ENCODE measurements around the gene OPN4.
"Not testable (repeated sequence)": the region's sequence is repeated elsewhere in the genome, so short reads cannot be mapped to it uniquely, and the experiment has no call there.

Gene OPN4

GRCh38 chr10:86613096-86613495, 41.3 kb upstream of the OPN4 start:
- Histone ChIP-seq H2AFZ (no peak overlapping the region), H3K4me2 (ENCODE audit: low read length) (no peak overlapping the region), H3K79me2 (no peaks in the 10 kb centered on the region), H3K4me3 (ENCODE audit: low read depth, low read length) (no peak overlapping the region), H3K4me1 (no peaks in the 10 kb centered on the region), H3K27ac (no peak overlapping the region), H3K9me3 (ENCODE audit: control insufficient read depth, low read length) (no peaks in the 10 kb centered on the region), H3K27me3 (ENCODE audit: control insufficient read depth, insufficient read depth, low read length) (no peaks in the 10 kb centered on the region), H3K9ac (no peak overlapping the region), H3K36me3 (ENCODE audit: control insufficient read depth, insufficient read depth, low read length) (no peaks in the 10 kb centered on the region)
- TF ChIP-seq CTCF (IDR thresholded peaks at IDR 0.05) = no peak

- H3K27ac ChIP-seq = no peak overlapping the region
- no peak for TF ChIP-seq CTCF (IDR thresholded peaks at IDR 0.05)
- H3K4me3 ChIP-seq (ENCODE audit: low read depth, low read length) = no peak overlapping the region
Observed at GRCh38 chr10:86613905-86614304, 40.4 kb upstream of the OPN4 start.

GRCh38 chr10:86614853-86615252, 39.5 kb upstream of the OPN4 start:
- no peak overlapping the region for H3K27ac ChIP-seq
- no peaks in the 10 kb centered on the region for H3K27me3 ChIP-seq (ENCODE audit: control insufficient read depth, insufficient read depth, low read length)
- no peak overlapping the region for H3K4me3 ChIP-seq (ENCODE audit: low read depth, low read length)
- H3K4me1 ChIP-seq = no peaks in the 10 kb centered on the region
- no peaks in the 10 kb centered on the region for H3K79me2 ChIP-seq
- H2AFZ ChIP-seq = no peak overlapping the region
- no peak overlapping the region for H3K9ac ChIP-seq
- H3K4me2 ChIP-seq (ENCODE audit: low read length) = no peak overlapping the region
- no peaks in the 10 kb centered on the region for H3K36me3 ChIP-seq (ENCODE audit: control insufficient read depth, insufficient read depth, low read length)
- no peak for TF ChIP-seq CTCF (IDR thresholded peaks at IDR 0.05)
- no peaks in the 10 kb centered on the region for H3K9me3 ChIP-seq (ENCODE audit: control insufficient read depth, low read length)

More at GRCh38 chr10:86613905-86614304, 40.4 kb upstream of the OPN4 start:
- Histone ChIP-seq H3K36me3 (ENCODE audit: control insufficient read depth, insufficient read depth, low read length) (no peaks in the 10 kb centered on the region), H2AFZ (no peak overlapping the region), H3K9ac (no peak overlapping the region), H3K79me2 (no peaks in the 10 kb centered on the region), H3K27me3 (ENCODE audit: control insufficient read depth, insufficient read depth, low read length) (no peaks in the 10 kb centered on the region), H3K4me1 (no peaks in the 10 kb centered on the region), H3K4me2 (ENCODE audit: low read length) (no peak overlapping the region), H3K9me3 (ENCODE audit: control insufficient read depth, low read length) (no peaks in the 10 kb centered on the region)

GRCh38 chr10:86617278-86617677, 37.1 kb upstream of the OPN4 start:
- H3K27ac ChIP-seq; H3K27me3 ChIP-seq (ENCODE audit: control insufficient read depth, insufficient read depth, low read length); H3K4me2 ChIP-seq (ENCODE audit: low read length); H3K9ac ChIP-seq; H3K79me2 ChIP-seq; H3K4me1 ChIP-seq; H2AFZ ChIP-seq; H3K9me3 ChIP-seq (ENCODE audit: control insufficient read depth, low read length); H3K4me3 ChIP-seq (ENCODE audit: low read depth, low read length); H3K36me3 ChIP-seq (ENCODE audit: control insufficient read depth, insufficient read depth, low read length): not testable (repeated sequence)

GRCh38 chr10:86628311-86628710, 26.0 kb upstream of the OPN4 start:
- Histone ChIP-seq H2AFZ (no peak overlapping the region), H3K4me3 (ENCODE audit: low read depth, low read length) (no peak overlapping the region), H3K27ac (no peak overlapping the region), H3K27me3 (ENCODE audit: control insufficient read depth, insufficient read depth, low read length) (no peaks in the 10 kb centered on the region), H3K4me1 (no peaks in the 10 kb centered on the region), H3K79me2 (no peaks in the 10 kb centered on the region), H3K4me2 (ENCODE audit: low read length) (no peak overlapping the region), H3K36me3 (ENCODE audit: control insufficient read depth, insufficient read depth, low read length) (no peaks in the 10 kb centered on the region), H3K9me3 (ENCODE audit: control insufficient read depth, low read length) (no peaks in the 10 kb centered on the region), H3K9ac (no peak overlapping the region)
- no peak for TF ChIP-seq CTCF (IDR thresholded peaks at IDR 0.05)

All from parathyroid adenoma (tissue), 2 donors.